Placental epithelial cell (primary cell): Measurements from ENCODE around the gene LRFN3. TPM values are rescaled to one million over a fixed set of nuclear protein-coding genes. Genes with fewer than 3 reads are reported as not detected.

Experiments used
- small RNA-seq: library from RNA; depleted of rRNA; stranded (forward); fragments of <200 nt; gene quantifications from one replicate; pipeline ENCODE3, GENCODE V24; 2012
- total RNA-seq: library from RNA; depleted of rRNA; stranded (reverse); fragments of >200 nt; gene quantifications from 2 replicates; pipeline ENCODE4 v1.2.3, GENCODE V29; 2012

Gene LRFN3, protein sequence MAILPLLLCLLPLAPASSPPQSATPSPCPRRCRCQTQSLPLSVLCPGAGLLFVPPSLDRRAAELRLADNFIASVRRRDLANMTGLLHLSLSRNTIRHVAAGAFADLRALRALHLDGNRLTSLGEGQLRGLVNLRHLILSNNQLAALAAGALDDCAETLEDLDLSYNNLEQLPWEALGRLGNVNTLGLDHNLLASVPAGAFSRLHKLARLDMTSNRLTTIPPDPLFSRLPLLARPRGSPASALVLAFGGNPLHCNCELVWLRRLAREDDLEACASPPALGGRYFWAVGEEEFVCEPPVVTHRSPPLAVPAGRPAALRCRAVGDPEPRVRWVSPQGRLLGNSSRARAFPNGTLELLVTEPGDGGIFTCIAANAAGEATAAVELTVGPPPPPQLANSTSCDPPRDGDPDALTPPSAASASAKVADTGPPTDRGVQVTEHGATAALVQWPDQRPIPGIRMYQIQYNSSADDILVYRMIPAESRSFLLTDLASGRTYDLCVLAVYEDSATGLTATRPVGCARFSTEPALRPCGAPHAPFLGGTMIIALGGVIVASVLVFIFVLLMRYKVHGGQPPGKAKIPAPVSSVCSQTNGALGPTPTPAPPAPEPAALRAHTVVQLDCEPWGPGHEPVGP
- total RNA-seq: 8.6 and 11.6 TPM in 2 replicates

GRCh38 chr19:35935911-35936737, at the start of gene LRFN3:
Gene LRFN3 (plus strand): TSS chr19:35936374. CDS start chr19:35939426, 3,052 bp downstream.

DNA sequence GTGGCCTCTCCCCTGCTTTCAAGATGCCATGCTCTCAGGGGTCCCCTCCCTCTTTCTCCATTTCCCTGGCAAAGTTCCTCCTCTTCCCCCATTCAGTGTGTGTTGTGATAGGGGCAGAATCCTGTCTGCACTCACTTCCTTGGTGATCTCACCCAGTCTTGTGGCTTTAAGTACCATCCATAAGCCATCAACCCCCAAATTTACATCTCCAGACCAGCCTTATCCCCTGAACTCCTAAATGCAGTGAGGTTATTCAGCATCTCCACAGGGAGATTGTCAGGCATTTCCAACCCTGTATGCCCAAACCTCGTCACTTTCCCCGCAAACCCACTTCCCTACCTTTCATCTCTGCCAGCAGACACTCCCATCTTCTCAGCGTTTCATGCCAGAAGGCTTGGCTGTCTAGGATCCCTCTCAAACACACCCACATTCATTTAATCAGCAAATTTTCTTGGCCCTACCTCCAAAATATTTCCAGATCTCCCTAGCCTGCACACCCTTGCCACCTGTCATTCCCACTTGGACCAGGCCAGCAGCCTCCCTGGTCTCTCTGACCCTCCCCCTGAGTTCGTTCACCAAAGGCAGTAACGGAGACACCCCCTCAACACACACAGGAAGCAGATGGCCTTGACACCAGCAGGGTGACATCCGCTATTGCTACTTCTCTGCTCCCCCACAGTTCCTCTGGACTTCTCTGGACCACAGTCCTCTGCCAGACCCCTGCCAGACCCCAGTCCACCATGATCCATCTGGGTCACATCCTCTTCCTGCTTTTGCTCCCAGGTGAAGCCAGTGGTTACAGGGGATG, 34.1 kb upstream of the LRFN3 start, which contains the start of gene HCST:
TSS of gene HCST (plus strand) at position 676 of the 808 bp plus-strand sequence. CDS start at position 741, 65 bp downstream.

GRCh38 chr19:35908010-35908441, 28.1 kb upstream of the LRFN3 start, which contains the start of gene TYROBP:
Gene TYROBP (minus strand): TSS chr19:35908295. CDS start chr19:35908228, 67 bp downstream.

Small RNA genes lying within 50 kb of the gene (small RNA-seq; reads per million reads assigned to genes)
- gene AF038458.1: not detected

Other genes with a start within 250 kb of the LRFN3 start
- not detected in 2 replicates for gene ZBTB32, start 231.8 kb upstream of the LRFN3 start, total RNA-seq
- gene KMT2B, start 218.4 kb upstream of the LRFN3 start, total RNA-seq: 9.7 and 14.5 TPM in 2 replicates
- 2.0 and 3.5 TPM in 2 replicates for gene IGFLR1, start 193.9 kb upstream of the LRFN3 start, total RNA-seq
- gene U2AF1L4, start 191.0 kb upstream of the LRFN3 start, total RNA-seq: 12.7 and 18.8 TPM in 2 replicates
- 13.7 TPM in 2 replicates for gene PSENEN, start 190.7 kb upstream of the LRFN3 start, total RNA-seq
- gene LIN37, start 187.8 kb upstream of the LRFN3 start, total RNA-seq: 41.9 and 45.1 TPM in 2 replicates
- 4.3 and 22.8 TPM in 2 replicates for gene HSPB6, start 179.3 kb upstream of the LRFN3 start, total RNA-seq
- 20.0 and 28.6 TPM in 2 replicates for gene PROSER3, start 178.2 kb upstream of the LRFN3 start, total RNA-seq
- 8.7 and 14.5 TPM in 2 replicates for gene ARHGAP33, start 160.8 kb upstream of the LRFN3 start, total RNA-seq
- gene PRODH2, start 123.5 kb upstream of the LRFN3 start, total RNA-seq: not detected in 2 replicates
- not detected in 2 replicates for gene NPHS1, start 83.9 kb upstream of the LRFN3 start, total RNA-seq
- 0.39 TPM in 1 of 2 replicates, not detected in the other for gene KIRREL2, start 79.5 kb upstream of the LRFN3 start, total RNA-seq
- gene APLP1, start 67.8 kb upstream of the LRFN3 start, total RNA-seq: 5.5 and 9.1 TPM in 2 replicates
- gene NFKBID, start 35.8 kb upstream of the LRFN3 start, total RNA-seq: 5.6 and 16.5 TPM in 2 replicates
- gene HCST, start 33.8 kb upstream of the LRFN3 start, total RNA-seq: 3.1 and 3.5 TPM in 2 replicates
- gene TYROBP, start 28.1 kb upstream of the LRFN3 start, total RNA-seq: not detected in 2 replicates
- 17.4 and 22.4 TPM in 2 replicates for gene SDHAF1, start 58.8 kb downstream of the LRFN3 start, total RNA-seq
- 8.5 and 10.2 TPM in 2 replicates for gene SYNE4, start 72.4 kb downstream of the LRFN3 start, total RNA-seq
- 11.0 and 18.3 TPM in 2 replicates for gene ALKBH6, start 77.8 kb downstream of the LRFN3 start, total RNA-seq
- 6.3 and 13.0 TPM in 2 replicates for gene CLIP3, start 96.5 kb downstream of the LRFN3 start, total RNA-seq
- gene THAP8, start 117.9 kb downstream of the LRFN3 start, total RNA-seq: 5.5 and 8.1 TPM in 2 replicates
- 14.1 and 17.5 TPM in 2 replicates for gene WDR62, start 118.5 kb downstream of the LRFN3 start, total RNA-seq
- gene OVOL3, start 174.8 kb downstream of the LRFN3 start, total RNA-seq: not detected in 2 replicates
- 55.5 and 82.8 TPM in 2 replicates for gene POLR2I, start 178.5 kb downstream of the LRFN3 start, total RNA-seq
- 173 and 337 TPM in 2 replicates for gene TBCB, start 179.1 kb downstream of the LRFN3 start, total RNA-seq
- gene CAPNS1, start 203.7 kb downstream of the LRFN3 start, total RNA-seq: 413 and 636 TPM in 2 replicates
- gene COX7A1, start 216.1 kb downstream of the LRFN3 start, total RNA-seq: 4.9 and 53.8 TPM in 2 replicates